Measurements from ENCODE around the gene HNRNPLL. TPM values are rescaled to one million over a fixed set of nuclear protein-coding genes. Genes with fewer than 3 reads are reported as not detected.

HNRNPLL gene
- total RNA-seq, 4 donors from 2014 or later: 20.0 to 42.9 (median 21.9) TPM

DNA sequence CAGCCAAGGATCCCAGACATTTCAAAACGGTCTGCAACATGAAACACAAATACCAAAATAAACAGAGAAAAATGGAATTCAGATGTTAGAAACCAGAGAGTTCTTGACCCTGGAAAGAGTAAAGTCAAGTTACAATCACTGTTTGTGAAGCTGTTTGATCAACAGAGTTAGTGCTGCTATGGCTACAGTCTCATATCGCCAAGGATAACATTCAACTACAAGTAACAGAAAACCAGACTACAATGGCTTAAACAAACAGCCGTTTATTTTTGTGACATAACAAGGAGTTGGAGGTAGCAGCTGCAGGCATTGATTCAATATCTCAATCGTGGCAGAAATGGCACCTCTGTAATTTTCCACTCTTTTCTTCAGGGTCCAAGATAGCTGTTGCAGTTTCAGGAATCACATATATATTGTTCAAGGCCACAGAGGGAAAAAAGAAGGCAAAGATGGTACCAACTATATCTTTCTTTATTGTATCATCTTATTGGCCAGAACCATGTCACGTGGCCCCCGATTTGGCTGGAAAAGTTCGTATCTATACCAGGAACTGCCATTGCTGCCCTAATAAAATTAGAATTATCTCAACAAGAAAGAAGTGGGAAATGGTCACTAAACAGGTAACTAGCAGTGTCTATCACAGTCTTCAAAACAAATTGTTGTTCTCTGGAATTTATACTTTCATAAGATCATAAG lies 17.7 kb upstream of the HNRNPLL start:
- in situ Hi-C loops (cut with MboI; ENCODE audit: low sequenced_read_pairs in 4 of 4) (no loop called here), intact Hi-C loops (cut with DNase I; ENCODE audit: low total_unique reads) (no loop called here)
- H3K9me3 ChIP-seq: no peaks in the 10 kb centered on the region
- H3K36me3 ChIP-seq: no peaks in the 10 kb centered on the region
- H3K4me3 ChIP-seq: no peak overlapping the region
- ATAC-seq (no peak), DNase-seq (no peak)
- no peaks in the 10 kb centered on the region for H3K4me1 ChIP-seq
- no peak for TF ChIP-seq CTCF (IDR thresholded peaks at IDR 0.05 in 4 of 5, conservative IDR thresholded peaks at IDR 0.05 in 1 of 5)
- no peak for TF ChIP-seq POLR2A (IDR thresholded peaks at IDR 0.05)
- H3K27ac ChIP-seq: no peak overlapping the region
- no peaks in the 10 kb centered on the region for H3K27me3 ChIP-seq

GRCh38 chr2:38619458-38620164 lies 16.9 kb upstream of the HNRNPLL start:
- no peaks in the 10 kb centered on the region for H3K9me3 ChIP-seq
- in situ Hi-C loops (cut with MboI; ENCODE audit: low sequenced_read_pairs in 4 of 4): no loop called here
- no peak overlapping the region for H3K4me3 ChIP-seq
- H3K36me3 ChIP-seq: no peaks in the 10 kb centered on the region
- no peak for ATAC-seq
- H3K27ac ChIP-seq: no peak overlapping the region
- TF ChIP-seq CTCF (IDR thresholded peaks at IDR 0.05 in 4 of 5, conservative IDR thresholded peaks at IDR 0.05 in 1 of 5) (no peak), POLR2A (IDR thresholded peaks at IDR 0.05) (no peak)
- H3K4me1 ChIP-seq: no peaks in the 10 kb centered on the region
- H3K27me3 ChIP-seq: no peaks in the 10 kb centered on the region
- DNase-seq: no peak
- intact Hi-C loops (cut with DNase I; ENCODE audit: low total_unique reads): no loop called here

GRCh38 chr2:38617301-38617700 lies 14.6 kb upstream of the HNRNPLL start:
- H3K9me3 ChIP-seq: no peaks in the 10 kb centered on the region
- no peaks in the 10 kb centered on the region for H3K27me3 ChIP-seq
- no peak overlapping the region for H3K4me3 ChIP-seq
- DNase-seq: no peak
- intact Hi-C loops (cut with DNase I; ENCODE audit: low total_unique reads) (no loop called here), in situ Hi-C loops (cut with MboI; ENCODE audit: low sequenced_read_pairs in 4 of 4) (no loop called here)
- H3K36me3 ChIP-seq: no peaks in the 10 kb centered on the region
- no peak for ATAC-seq
- no peak overlapping the region for H3K27ac ChIP-seq
- no peak for TF ChIP-seq CTCF (IDR thresholded peaks at IDR 0.05 in 4 of 5, conservative IDR thresholded peaks at IDR 0.05 in 1 of 5)
- TF ChIP-seq POLR2A (IDR thresholded peaks at IDR 0.05): no peak
- no peaks in the 10 kb centered on the region for H3K4me1 ChIP-seq

GRCh38 chr2:38615237-38615636 lies 12.5 kb upstream of the HNRNPLL start:
- Histone ChIP-seq H3K9me3 (no peaks in the 10 kb centered on the region), H3K4me3 (no peak overlapping the region), H3K27ac (no peak overlapping the region), H3K36me3 (no peaks in the 10 kb centered on the region), H3K4me1 (no peaks in the 10 kb centered on the region), H3K27me3 (no peaks in the 10 kb centered on the region)
- ATAC-seq: no peak
- DNase-seq: no peak
- in situ Hi-C loops (cut with MboI; ENCODE audit: low sequenced_read_pairs in 4 of 4) (no loop called here), intact Hi-C loops (cut with DNase I; ENCODE audit: low total_unique reads) (no loop called here)
- no peak for TF ChIP-seq CTCF (IDR thresholded peaks at IDR 0.05 in 4 of 5, conservative IDR thresholded peaks at IDR 0.05 in 1 of 5)
- no peak for TF ChIP-seq POLR2A (IDR thresholded peaks at IDR 0.05)
